ENCODE measurements around the gene ZFTA.

GRCh38 chr11:63802637-63803414 lies 34.3 kb upstream of the ZFTA start:
- TF ChIP-seq CTCF (IDR thresholded peaks at IDR 0.05 in 4 of 5, conservative IDR thresholded peaks at IDR 0.05 in 1 of 5) (no peak), POLR2A (IDR thresholded peaks at IDR 0.05) (no peak)
